Left ventricle myocardium inferior (tissue), 1 donor: ENCODE data around the gene PTPRN2. TPM values are rescaled to one million over a fixed set of nuclear protein-coding genes. Genes with fewer than 3 reads are reported as not detected.

Experiments used
- DNase-seq: peaks from one replicate; pipeline ENCODE4 v3.0.0-alpha.2; 2020
- H3K27ac ChIP-seq: fragments of 200-600 bp; replicated peaks from 2 replicates; pipeline ENCODE4 v1.8.0; 2021
- H3K27me3 ChIP-seq: fragments of 200-600 bp; 2 replicates; pipeline ENCODE4 v1.8.0; 2021; ENCODE audit warnings: low read depth
- H3K36me3 ChIP-seq: fragments of 200-600 bp; 2 replicates; pipeline ENCODE4 v1.8.0; 2021
- H3K4me1 ChIP-seq: fragments of 200-600 bp; 2 replicates; pipeline ENCODE4 v1.8.0; 2021
- H3K4me3 ChIP-seq: fragments of 200-600 bp; 2 replicates; pipeline ENCODE4 v1.8.0; 2021; ENCODE audit warnings: mild to moderate bottlenecking, moderate library complexity
- H3K9me3 ChIP-seq: fragments of 200-600 bp; replicated peaks from 2 replicates; pipeline ENCODE4 v1.8.0; 2021
- CTCF ChIP-seq: fragments of 200-600 bp; IDR thresholded peaks from 2 replicates; pipeline ENCODE4 v1.8.0; 2021; ENCODE audit warnings: antibody characterized with exemption, mild to moderate bottlenecking, borderline replicate concordance
- intact Hi-C: fragments of 100-400 bp; cut with micrococcal nuclease; formaldehyde crosslinking; loops from one replicate; pipeline ENCODE4 v1.11.0; 2022
- total RNA-seq: library from RNA; stranded (reverse); fragmentation: NEBNext Ultra II Directional; extraction: Animal tissue kit (Norgen Biotek cat#: 25700); gene quantifications from one replicate; pipeline ENCODE4 v1.2.1, GENCODE V29; 2021
- donor health status: DM: no; HTN: yes; CAD: no; lungs with severe emphysema.

The PTPRN2 gene
- total RNA-seq, 1 donor from 2014 or later, result 1.3 TPM

GRCh38 chr7:158116235-158116634 lies 471.4 kb downstream of the PTPRN2 start:
- TF ChIP-seq CTCF, result no peak
- Histone ChIP-seq H3K4me3 (no peak overlapping the region), H3K4me1 (no peaks in the 10 kb centered on the region), H3K36me3 (no peaks in the 10 kb centered on the region), H3K27me3 (no peaks in the 10 kb centered on the region), H3K9me3 (peaks cover 59% of the 10 kb centered on the region), H3K27ac (no peak overlapping the region)
- intact Hi-C loops, result no loop called here
- DNase-seq, result no peak

GRCh38 chr7:158114056-158114850 lies 473.4 kb downstream of the PTPRN2 start:
- intact Hi-C loops, result no loop called here
- DNase-seq, result no peak
- no peaks in the 10 kb centered on the region for H3K36me3 ChIP-seq
- no peaks in the 10 kb centered on the region for H3K4me1 ChIP-seq
- H3K27ac ChIP-seq, result no peak overlapping the region
- H3K4me3 ChIP-seq, result no peak overlapping the region
- H3K9me3 ChIP-seq, result peaks cover 47% of the 10 kb centered on the region
- no peak for TF ChIP-seq CTCF
- H3K27me3 ChIP-seq, result peaks cover 11% of the 10 kb centered on the region

GRCh38 chr7:158113321-158114025 lies 474.1 kb downstream of the PTPRN2 start:
- intact Hi-C loops, result no loop called here
- peaks cover 14% of the 10 kb centered on the region for H3K27me3 ChIP-seq
- no peak overlapping the region for H3K27ac ChIP-seq
- H3K4me3 ChIP-seq, result no peak overlapping the region
- peaks cover 40% of the 10 kb centered on the region for H3K9me3 ChIP-seq
- H3K36me3 ChIP-seq, result no peaks in the 10 kb centered on the region
- TF ChIP-seq CTCF, result no peak
- H3K4me1 ChIP-seq, result no peaks in the 10 kb centered on the region
- DNase-seq, result no peak

GRCh38 chr7:158112571-158113320 lies 474.9 kb downstream of the PTPRN2 start:
- intact Hi-C loops, result no loop called here
- no peaks in the 10 kb centered on the region for H3K4me1 ChIP-seq
- H3K36me3 ChIP-seq, result no peaks in the 10 kb centered on the region
- no peak overlapping the region for H3K4me3 ChIP-seq
- H3K9me3 ChIP-seq, result peaks cover 32% of the 10 kb centered on the region
- H3K27me3 ChIP-seq, result peaks cover 21% of the 10 kb centered on the region
- no peak for DNase-seq
- no peak overlapping the region for H3K27ac ChIP-seq
- TF ChIP-seq CTCF, result no peak

GRCh38 chr7:158111906-158112570 lies 475.6 kb downstream of the PTPRN2 start:
- Histone ChIP-seq H3K4me3 (no peak overlapping the region), H3K4me1 (no peaks in the 10 kb centered on the region), H3K36me3 (no peaks in the 10 kb centered on the region), H3K9me3 (peaks cover 25% of the 10 kb centered on the region), H3K27me3 (peaks cover 28% of the 10 kb centered on the region), H3K27ac (no peak overlapping the region)
- intact Hi-C loops, result no loop called here
- no peak for DNase-seq
- no peak for TF ChIP-seq CTCF
